HG03354 (cell line): ENCODE data around the gene MS4A10.

Source experiments
- ATAC-seq: cut with Tn5 transposase; IDR thresholded peaks from one replicate; pipeline ENCODE4 v1.9.1; 2021; ENCODE audit warnings: mild to moderate bottlenecking; ENCODE audit not compliant: unreplicated experiment, poor library complexity, severe bottlenecking

Gene MS4A10

DNA sequence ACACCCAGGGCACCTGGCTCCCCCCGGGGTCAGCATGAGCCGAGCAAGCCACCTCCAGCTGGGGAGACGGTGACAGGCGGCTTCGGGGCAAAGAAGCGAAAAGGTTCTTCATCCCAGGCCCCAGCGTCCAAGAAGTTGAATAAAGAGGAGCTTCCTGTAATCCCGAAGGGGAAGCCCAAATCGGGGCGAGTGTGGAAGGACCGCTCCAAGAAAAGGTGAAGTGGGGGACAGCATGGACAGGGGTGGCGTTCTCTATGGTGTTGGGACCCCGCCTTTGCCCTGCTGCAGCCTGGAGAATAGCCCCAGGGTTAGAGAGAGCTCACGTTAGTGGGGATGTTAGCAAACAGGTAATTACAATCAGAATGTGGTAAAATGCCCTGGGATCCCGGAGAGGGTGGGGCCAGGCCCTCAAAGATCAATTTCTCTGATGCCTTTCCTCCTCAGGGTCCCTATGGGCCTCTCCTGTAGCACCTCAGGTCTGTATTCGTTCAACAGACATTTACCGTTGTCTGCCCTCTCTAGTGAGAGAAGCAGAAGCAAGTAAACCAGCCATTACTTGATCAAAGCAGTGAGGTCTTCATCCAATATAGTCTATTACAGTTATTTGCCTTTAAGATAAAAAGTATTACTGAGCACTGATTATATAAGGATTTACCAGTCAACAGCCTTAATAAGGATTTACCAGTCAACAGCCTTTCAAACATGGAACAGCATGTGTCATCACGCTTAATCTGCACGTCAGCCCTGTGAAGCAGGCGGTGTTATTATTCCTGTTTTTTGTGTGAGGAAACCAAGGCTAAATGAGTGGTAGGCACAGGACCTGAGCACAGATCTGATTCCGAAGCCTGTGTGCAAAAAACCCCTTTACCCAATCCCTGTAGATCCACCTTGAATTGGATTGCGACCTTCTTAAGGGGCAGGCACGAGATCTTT lies 57.8 kb downstream of the MS4A10 start:
- ATAC-seq = no peak

DNA sequence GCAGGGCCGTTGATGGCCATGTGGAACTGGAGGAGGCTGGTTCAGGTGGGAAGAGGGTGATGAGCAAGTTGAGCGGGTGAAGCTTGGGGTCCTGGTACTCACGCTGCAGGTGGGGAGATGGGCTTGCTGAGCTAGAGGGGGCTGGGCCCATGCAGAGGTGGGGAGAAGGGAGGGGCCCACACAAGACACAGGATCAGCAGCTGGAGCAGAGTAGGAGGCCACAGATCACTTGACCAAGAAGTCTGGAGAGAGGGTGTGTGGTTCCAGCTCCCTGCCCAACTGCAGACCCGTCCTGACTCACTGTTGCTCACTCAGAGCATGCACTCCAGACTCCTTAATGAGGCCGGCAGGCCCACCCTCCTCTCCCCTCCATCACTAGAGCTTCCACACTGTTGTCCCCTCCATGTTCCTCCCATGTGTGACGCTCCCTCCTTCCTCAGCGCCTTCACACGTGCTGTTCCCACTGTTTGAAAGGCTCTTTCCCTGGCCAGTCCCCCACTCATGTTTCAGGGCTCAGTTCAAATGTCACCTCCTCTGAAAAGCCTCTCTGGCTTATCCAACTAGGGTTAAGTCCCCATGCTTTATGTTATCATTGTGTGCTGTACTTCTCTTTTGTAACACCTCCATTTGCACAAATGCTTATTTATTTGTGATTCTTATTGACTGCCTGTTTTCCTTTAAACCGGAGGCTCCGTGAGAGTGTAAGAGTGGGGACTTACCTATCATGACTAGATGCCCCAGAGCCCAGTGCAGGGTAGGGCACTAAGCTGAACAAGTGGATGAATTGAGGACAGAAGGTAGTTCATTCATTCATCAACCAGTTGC lies 59.1 kb downstream of the MS4A10 start:
- no peak for ATAC-seq

DNA sequence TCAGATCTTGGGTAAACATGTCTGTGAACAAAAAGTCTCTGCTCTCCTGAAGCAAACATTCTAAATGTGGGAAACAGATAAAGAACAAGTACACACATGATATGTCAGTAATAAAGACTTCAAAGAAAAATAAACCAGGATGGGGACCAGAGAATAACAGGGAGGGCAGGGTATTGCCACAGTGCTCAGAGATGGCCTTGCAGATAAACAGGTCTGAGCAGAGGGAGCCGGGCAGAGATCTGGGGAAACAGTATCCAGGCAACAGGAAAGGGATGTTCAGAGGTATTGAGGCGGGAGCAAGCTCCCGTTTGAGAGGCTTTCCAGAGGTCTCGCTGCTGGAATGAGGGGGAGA lies 59.7 kb downstream of the MS4A10 start:
- no peak for ATAC-seq

DNA sequence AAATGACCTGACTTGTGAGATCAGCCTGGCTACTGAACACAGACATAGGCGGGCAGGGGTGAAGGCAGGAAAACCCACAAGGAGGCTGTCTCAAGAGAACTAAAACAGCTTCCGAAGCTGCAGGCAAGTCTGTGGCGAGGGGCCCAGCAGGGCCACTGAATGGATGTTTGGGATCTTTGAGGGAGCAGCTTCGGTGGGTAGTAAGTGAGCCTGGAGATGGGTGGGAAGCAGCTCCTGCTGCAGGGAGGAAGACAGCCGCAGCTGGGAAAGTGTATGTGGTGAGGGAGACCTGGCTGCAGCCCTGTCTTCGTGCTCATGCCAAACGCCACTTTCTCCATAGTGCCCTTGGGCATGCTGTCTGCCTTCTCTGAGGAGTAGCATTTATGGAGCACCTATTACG lies 60.2 kb downstream of the MS4A10 start:
- no peak for ATAC-seq

DNA sequence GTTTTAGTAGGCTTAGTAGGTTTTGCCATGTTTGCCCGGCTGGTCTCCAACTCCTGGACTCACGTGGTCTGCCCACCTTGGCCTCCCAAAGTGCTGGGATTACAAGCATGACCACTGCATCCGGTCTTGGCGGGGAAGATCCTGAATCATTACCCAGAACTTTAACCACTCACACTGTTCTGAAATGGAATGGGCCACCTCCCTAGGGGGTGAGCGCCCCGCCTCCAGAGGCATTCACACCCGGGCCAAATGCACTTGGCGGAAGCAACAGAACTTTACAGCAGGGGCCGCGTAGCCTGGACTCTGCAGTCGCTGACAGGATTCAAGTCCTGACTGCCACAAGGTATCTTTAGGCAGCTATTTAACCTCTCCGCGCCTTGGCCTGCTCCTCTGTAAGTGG lies 62.1 kb downstream of the MS4A10 start:
- ATAC-seq = no peak

DNA sequence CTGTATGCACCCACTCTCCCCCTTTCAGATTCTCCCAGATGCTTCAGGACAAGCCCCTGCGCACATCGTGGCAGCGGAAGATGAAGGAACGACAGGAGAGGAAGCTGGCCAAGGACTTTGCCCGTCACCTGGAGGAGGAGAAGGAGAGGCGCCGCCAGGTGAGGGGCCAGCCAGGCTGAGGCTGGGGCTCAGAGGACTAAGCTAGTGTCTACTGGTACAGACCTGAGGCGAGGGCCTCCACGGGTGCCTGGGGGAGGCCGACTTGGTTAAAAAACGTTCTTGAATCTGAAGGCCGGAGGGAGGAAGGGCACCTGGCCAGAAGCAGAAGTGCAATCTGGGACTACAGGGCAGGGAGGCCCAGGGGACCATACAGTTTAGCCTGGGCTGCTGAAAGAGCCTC lies 62.8 kb downstream of the MS4A10 start:
- no peak for ATAC-seq

DNA sequence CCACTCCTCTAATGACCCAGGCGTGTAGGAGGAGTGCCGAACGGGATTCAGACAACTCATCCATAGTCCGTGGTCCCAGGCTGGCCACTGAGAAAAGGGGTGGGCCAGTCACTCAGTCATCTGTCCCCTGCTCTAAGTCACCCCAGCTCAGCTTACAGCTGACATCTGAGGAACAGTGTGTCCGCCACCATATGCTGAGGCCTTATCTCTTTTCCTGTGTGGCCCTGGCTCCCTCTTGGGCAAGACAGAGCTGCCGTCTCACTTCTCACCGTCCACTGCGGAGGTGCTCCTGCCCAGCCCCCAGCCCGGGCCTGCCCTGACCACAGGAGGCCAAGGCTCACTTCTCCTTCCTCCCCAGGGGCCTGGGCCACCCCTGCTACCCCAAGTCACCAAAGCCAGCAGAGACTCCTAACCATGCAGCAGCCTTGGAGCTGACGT lies 63.6 kb downstream of the MS4A10 start:
- no peak for ATAC-seq

DNA sequence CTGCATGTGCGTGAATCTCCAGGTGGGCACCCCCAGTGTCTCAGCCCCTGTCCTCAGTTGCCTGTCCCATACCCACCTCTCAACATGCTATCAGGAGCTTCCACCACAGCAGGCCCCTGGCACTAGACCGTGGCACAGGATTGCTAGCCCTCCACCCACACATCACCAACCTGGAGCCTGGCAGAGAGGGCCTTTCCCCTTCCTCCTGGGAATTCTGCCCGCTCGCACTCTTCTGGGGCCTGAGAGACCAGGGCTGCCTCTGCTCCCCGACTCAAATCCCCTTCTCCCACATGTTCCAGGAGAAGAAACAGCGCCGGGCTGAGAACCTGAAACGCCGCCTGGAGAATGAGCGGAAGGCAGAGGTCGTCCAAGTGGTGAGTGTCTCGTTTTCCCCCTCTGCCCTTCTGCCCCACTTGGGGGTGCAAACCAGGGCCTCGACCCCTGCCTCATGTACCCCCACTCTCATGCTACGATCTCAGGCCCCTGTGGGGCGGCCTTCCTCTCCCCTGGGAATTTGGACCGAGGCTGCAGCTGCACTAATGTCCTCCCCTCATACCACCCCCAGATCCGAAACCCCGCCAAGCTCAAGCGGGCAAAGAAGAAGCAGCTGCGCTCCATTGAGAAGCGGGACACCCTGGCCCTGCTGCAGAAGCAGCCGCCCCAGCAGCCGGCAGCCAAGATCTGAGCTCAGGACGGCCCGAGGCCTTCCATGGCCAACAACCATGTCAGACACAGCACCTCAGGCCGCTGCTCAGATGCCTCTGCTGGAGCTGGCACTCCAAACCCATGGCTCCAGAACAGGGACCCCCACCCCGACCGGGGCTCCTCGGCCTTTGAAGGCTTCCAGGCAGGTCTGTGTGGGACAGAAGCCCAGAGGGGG lies 64.7 kb downstream of the MS4A10 start:
- no peak for ATAC-seq
